GF-D8 (cell line): ENCODE data around the gene DNASE1L3.
"Not testable (repeated sequence)": the region's sequence is repeated elsewhere in the genome, so short reads cannot be mapped to it uniquely, and the experiment has no call there.

Experiments
- DNase-seq: peaks from one replicate; lab custom pipeline; 2025; lab: John Stamatoyannopoulos, UW

Gene DNASE1L3, protein sequence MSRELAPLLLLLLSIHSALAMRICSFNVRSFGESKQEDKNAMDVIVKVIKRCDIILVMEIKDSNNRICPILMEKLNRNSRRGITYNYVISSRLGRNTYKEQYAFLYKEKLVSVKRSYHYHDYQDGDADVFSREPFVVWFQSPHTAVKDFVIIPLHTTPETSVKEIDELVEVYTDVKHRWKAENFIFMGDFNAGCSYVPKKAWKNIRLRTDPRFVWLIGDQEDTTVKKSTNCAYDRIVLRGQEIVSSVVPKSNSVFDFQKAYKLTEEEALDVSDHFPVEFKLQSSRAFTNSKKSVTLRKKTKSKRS

DNA sequence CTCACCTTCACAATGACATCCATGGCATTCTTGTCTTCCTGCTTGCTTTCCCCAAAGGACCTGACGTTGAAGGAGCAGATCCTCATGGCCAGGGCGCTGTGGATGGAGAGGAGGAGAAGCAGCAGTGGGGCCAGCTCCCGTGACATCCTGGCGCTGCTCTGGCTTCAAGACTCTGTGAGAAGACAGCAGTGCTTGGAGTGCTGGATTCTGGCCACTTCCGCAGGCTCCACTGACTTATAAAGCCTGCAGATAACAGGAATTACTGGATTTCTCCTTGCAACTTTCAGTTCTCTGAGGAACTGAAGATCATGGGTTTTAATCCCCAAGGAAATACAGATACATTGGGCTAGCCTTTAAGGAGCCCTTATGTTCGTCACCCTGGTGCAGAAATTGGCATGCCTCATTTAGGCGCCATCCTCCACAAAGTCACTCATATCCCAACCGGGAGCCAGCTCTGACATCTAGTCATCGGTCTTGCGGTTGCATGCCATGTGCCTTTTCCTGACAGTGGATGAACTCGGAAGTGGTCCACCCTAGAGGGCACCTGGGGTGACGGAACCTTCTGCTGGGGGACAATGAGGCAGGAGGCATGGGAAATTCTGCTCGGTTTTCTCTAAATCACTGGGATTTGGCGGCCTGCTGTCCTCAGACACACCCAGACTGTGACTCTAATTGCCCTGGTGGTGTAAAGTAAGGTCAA lies at the start of gene DNASE1L3:
Gene DNASE1L3 (minus strand): TSS at position 212 of the 700 bp plus-strand sequence. CDS start 66 bp downstream, at position 146.
- DNase-seq = no peak

DNA sequence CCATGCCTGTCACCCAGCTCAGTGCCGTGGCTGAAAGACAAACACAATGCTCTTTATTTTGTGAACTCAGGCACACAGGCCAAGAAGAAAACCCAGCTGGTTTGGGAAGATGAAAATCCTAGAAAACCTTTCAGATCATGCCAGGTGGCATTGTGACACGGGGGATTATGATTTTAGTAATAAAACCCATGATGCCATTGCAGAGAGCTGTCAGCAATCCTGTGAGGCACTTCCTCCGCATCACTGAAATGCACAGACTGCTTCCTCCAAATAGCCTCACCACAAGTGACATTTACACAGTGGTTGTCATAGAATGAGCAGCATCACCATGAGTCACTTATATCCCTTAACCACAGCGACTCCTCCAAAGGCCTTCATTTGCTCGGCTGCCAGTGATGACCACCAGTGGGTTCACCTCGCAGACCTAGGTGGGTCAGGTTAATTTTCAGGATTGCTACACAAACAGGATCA lies 49.5 kb upstream of the DNASE1L3 start:
- no peak for DNase-seq

DNA sequence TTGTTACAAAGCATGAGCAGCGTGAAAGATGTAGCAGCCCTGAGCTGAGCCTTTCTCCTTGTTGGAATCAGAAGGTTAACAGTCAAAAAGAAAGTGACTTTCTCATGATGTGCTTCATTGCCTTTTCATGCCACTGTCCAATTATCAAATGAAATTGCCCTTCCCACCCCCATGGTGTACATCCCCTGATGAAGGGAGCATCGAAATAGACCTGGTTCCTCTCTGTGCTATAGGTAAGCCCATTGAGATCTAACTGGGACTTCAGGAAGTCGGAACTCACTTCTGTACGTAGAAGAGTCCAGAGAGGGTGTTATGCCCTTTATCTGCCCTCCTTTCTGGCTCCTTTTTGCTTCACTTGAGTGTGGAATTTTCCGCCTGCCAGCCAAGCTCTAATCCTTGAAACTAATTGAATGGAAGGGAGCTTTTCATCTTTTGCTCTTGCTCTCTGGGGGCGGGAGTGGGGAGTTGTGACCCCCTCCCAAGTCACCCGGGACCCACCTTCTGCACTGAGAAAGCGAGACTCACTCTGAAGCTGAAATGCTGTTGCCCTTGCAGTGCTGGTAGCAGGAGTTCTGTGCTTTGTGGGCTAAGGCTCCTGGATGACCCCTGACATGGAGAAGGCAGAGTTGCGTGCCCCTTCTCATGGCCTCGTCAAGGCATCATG lies 47.8 kb upstream of the DNASE1L3 start:
- no peak for DNase-seq

DNA sequence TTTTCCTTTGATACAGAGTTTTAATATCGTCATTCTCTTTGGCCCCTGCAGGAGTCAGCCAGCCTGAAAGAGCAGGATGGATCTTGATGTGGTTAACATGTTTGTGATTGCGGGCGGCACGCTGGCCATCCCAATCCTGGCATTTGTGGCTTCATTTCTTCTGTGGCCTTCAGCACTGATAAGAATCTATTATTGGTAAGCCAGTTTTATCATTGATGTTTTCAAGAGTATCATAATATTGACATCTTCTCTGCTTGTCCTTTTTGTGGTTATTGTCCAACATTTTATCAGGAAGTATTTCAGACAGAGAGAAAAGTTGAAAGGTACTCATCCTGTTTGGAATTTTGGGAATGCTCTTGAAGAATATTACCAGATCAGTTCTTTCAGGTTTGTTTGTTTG lies 45.7 kb upstream of the DNASE1L3 start:
- DNase-seq = no peak

DNA sequence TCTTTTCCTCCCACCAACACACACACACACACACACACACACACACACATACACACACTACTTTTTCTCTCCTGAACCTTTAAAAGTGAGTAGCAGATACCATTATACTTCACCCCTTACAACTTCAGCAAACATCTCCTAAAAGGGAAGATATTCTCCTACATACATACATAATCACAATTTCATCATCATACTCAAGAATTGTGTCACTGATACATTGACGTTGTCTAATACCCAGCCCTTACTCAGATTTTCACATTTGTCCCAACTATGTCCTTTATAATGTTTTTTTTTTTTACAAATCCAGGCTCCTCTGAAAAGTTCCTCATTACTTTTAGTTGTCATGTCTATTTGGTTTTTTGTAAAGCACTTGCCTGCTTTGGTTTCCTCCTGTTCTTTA lies 45.3 kb upstream of the DNASE1L3 start:
- DNase-seq = no peak

DNA sequence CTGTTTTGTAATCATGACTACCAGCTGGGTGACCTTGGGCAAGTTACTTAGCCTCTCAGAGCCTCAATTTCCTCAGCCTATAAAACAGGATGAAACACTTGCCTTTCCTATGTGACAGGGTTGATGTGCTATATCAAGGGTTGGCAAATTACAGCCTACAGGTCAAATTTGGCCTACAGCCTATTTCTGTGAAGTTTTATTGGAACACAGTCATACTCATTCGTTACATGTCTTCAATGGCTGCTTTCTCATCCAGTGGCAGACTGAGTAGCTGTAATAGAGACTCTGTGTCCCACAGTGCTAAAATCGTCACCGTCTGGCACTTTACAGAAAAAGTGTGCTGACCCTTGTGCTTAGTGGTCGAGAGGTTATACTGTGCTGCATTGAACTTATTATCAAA lies 43.4 kb upstream of the DNASE1L3 start:
- no peak for DNase-seq

DNA sequence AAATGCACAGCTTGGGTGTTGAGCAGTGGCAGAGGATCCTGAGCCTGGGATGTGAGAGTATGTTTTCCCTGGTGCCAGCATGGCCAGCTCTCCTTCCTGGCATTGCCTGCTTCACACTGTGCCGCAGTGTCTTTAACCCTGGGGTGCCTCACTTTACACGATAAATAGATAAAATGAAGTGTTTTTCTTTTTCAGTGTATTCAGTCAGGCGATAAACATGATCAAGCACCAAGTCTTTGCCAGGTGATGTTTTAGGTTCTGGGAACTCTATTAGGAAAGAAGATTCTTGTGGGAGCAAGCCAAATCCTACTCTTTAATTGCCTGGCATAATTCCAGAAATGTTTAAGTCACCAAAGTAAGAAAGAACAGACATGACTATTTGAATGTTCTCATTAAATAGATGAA lies 40.9 kb upstream of the DNASE1L3 start:
- no peak for DNase-seq

DNA sequence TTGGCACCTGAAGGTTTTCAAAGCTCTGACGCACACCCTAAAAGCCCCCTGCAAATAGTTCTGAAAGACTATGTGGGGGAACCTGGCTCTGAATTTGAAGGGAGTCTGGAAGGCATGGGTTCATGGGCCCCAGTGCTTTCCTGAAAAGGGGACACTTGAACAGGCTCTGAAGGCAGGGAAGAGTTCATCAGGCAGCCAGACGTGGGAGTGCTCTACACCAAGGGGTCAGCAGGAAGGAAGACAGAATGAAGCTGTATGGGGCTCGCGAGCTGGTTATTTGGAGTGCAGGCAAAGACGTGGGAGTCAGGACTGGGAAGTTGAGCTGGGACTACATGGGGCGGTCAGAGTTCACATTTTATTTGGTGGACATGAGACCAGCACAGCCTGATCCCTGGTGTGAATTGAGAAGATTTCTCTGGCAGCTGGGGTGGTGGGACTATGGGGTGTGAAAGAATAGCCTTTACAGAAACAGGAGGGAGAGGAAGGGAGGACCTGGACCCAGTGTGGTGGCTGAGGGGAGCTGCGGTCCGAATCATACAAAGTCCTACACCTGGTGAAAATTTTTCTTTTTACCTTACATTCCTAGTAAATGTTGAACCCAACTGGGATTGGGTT lies 39.4 kb upstream of the DNASE1L3 start:
- no peak for DNase-seq

DNA sequence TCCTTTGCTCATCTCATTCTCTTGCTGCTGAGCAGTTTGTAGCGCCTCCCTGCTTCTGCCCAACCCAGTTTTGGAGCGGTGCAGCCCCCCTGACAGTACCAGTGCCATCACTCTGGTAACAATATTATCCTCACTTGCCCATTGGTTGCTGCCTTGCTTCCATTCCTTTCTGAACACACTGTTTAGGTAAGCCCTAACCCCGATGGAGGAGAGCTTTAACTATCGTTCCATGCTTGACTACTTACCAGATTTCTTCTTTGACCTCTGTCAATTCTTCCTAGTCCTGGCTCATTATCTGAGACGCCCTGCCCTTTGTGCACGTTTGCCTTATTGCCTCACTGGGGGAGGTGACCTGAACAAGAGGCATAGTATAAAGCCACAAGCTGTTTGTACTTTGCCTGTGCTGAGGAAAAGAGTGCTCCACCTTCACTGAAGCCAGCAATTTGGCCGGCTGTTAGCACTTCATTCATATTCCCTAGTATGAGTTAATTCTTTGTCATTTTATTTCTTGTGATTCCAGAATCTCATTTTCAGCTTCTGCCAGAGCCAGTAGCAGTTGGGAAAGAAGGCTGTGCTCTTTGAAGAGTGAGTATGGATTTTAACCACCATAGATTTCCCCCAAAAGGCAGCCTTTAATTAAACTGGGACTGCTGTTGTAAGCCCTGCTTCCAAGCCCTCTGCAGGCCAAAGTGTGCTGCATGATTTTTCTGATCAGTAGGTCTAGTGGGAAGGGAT lies 38.8 kb upstream of the DNASE1L3 start:
- no peak for DNase-seq

DNA sequence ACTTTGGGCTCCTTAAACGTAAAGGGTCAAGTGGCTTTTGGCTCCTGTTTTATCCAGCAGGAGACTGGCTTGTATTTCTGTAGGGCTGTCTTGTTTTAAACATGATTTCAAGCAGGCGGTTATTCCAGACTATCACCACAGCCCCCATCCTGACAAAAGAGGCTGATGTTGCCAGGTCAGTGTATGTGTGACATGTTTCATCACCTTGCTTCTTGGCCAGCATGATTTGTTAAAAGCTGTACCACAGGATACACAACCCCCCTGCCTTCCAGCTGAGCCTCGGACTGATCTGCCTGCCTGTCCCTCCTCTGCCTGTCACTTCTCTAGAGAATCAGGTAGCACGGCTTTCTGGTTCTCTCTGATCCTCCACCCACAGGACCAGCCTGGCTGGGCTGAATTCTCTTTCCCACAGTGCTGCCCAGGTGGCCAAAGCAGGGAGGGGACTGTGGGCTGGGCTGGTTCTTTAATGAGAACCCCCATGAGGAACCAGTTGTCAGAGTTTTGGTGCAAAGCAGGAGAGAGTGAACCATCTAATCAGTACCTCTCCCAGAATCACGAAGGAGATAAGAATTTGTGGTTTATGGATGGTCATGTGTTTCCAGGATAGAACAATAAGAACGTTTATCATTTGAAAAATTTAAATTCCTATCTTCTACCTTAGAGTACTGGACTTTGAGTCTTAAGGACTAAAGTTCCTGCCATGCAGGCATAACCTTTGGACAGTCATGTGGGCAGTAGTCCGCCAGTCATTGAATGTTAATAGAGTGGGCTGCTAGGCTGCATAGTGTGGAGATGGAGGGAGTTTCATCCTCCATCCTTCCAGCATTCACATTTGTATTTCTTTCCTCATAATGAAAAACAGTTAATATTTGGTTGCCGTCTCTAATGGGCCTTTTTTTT lies 35.6 kb upstream of the DNASE1L3 start:
- no peak for DNase-seq

DNA sequence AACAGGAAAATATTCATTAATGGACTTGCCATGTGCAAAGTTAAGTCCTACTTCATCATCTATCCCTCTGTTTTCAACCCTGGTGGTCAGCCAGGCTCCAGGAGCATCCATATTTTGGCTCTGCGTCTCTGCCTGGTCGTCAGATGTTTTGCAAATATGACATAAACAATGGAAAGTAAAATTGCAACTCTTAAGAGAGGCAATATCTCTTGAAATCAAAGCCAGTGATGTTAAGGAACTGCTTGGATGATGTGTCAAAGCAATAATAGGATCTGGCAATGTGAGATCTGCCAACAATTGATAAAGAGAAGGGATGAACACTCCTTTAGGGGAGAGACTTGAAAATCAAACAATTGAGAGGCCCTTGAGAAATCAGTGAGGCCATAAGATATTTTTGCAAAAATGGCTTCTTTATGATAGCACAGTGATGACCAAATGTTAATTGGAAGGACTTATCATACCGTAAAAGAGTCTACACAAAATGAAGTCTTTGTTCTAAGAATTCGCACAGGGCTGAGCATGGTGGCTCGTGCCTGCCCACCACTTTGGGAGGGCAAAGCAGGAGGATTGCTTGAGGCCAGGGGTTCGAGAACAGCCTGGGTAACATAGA lies 33.3 kb upstream of the DNASE1L3 start:
- no peak for DNase-seq

DNA sequence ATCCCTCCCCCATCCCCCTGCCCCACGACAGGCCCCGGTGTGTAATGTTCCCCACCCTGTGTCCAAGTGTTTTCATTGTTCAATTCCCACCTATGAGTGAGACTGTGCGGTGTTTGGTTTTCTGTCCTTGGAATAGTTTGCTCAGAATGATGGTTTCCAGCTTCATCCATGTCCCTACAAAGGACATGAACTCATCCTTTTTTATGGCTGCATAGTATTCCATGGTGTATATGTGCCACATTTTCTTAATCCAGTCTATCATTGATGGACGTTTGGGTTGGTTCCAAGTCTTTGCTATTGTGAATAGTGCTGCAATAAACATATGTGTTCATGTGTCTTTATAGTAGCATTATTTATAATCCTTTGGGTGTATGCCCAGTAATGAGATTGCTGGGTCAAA lies 32.1 kb upstream of the DNASE1L3 start:
- DNase-seq = not testable (repeated sequence)

DNA sequence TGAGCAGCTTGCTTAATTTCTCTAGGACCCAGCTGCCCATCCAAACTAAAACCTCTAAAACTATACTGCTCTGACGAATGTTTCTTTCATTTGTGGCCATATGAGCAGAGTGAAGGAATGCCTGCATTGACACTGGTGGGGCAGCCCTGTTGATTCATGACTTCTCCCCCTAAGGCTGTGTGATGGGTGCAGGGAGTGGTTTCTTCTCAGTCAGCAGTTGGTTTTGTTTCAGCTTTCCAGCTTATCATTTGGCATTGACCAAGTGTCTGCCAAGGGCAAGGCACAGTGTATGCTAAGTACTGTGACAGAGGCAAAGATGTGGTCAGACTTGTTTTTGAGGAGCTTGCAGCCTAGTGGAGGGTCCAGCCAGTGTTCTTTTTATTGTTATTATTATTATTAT lies 31.6 kb upstream of the DNASE1L3 start:
- DNase-seq = no peak

DNA sequence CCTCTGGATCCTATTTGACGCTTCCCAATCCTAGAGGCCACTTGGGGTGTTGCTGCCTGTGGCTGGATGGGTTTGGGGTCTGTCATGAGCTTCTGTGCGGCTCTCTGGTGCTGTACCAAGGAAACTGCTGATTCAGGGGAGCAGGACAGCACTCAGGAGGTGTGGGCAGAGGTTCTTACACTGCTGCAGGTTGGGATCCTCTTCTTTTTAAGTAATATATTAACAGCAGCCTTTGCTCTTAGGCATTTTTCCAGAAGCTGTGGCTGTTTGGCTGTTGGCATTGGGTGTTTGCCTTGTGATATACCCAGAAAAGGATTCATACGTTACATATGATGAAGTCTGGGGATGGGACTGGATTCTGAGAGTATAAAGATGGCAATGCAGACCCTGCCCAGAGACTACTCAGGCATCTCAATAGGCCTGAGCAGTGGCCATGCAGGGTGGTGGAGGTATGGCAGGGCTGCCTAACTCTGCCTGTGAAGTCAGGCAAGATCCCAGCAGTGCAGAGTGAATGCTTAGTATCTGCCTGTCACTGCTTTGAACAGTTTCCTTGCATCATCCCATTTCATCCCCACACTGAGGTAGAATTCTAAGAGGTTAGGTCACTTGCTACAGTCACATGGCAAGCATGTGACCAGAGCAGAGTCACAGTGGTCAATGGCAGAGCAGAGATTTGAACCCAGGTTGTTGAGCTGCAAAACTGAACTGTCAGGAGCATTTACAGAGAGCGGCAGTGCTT lies 30.7 kb upstream of the DNASE1L3 start:
- DNase-seq = no peak

DNA sequence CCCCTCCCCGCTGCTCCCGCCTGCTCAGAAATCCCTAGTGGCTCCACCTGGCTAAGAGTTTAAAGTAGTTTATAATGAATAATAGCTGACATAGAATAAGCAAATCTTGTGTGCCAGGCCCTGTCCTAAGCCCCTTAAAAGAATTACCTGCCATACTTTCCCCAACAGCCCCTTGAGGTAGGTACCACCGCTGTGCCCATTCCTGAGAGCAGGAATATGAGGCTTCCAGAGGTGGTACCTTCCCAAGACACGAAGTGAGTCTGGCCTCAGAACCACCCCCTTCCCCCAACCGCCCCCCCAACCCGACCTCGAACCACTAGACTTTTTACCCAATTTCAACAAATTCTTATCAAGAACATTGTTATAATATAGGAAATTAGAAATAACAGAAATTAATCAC lies 28.1 kb upstream of the DNASE1L3 start:
- no peak for DNase-seq

DNA sequence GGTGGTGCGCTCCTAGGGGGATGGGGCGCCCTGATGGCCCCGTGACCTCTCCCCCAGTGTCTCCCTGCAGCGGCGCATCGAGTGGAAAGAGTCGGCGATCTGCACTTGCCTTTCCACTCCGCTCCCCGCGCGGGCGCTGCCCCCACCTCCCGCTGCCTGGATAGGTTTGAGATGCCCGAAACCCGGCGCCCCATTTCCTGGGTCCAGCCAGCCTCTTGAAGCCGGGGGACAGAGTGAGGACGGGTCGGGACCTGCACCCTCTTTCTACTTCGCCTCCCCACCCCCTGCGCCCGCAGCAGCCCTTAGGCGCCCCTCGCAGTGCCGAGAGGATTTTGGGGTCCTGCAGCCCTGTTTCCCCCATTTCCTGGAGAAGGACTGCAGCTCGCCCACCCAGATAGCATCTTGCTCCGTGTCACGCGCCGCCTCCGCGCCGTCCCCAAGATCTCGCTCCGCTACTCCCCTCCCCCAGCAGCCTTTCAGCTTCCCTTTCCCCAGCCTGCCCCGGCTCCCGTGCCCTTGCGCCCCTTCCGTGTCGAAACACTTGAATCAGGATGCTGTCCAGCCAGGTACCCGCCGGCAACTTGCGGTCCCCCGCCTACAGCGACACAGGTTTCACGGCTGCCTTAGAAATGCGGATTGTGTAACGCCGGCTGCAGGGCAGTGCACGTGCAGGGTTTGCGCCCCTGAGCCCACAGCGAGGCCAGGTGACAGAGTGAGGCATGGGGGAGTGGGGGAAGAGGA lies 27.3 kb upstream of the DNASE1L3 start:
- no peak for DNase-seq

DNA sequence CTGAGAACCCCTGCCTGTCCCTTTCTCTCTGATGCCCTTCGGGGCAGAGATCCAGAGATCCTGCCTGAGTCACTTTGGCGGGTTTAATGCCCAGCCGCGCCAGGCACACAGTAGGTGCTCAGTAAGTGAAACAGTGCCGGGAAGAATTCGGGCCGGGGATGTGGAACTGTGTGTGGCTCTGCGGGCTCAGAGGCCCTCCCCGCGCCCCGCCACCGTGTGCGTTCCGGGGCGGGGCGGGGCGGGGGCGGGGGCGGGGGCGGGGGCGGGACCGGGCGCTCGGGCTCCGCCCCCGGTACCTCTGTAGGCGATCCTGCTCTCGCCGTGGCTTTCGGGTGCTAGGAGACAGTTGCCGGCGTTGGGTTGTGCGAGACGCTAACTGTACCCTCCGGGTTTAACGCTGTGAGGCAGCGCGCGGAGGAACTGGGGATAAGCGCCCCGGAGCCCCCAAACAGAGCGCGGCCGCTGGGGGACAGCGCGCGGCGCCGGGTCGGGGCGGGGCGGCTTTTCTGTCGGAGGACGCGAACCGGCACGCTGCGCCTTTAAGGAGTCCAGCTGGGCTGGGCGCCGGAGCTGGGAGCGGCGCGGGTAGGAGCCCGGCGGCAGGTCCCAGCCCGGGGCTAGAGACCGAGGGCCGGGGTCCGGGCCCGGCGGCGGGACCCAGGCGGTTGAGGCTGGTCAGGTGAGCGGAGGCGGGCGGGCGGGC lies 26.6 kb upstream of the DNASE1L3 start, which contains the start of gene ABHD6:
Gene ABHD6 (plus strand): TSS at position 555 of the 703 bp plus-strand sequence. CDS start 18,795 bp downstream, outside the sequence.
- DNase-seq = no peak
